IMR-90 (cell line): Measurements from ENCODE around the gene KRT86. TPM values are rescaled to one million over a fixed set of nuclear protein-coding genes. Genes with fewer than 3 reads are reported as not detected.

ENCODE experiments used
- ATAC-seq: fragments of 200-7000 bp; cut with Tn5 transposase; 2 replicates; pipeline ENCODE4 v1.9.1; 2020; ENCODE audit warnings: low read depth, mild to moderate bottlenecking, moderate library complexity
- BruUV-seq: library from RNA; stranded (reverse); fragments of 400-500 nt; replicated peaks from 2 replicates; lab custom pipeline; 2021; lab: Mats Ljungman, UMichigan
- CTCF ChIA-PET: fragments of 300-600 bp; formaldehyde crosslinking; extraction: SDS; loops from one replicate; lab custom pipeline; 2021; ENCODE audit warnings: antibody characterized with exemption; lab: Yijun Ruan, JAX
- POLR2A ChIA-PET: fragments of 300-600 bp; sonication (Branson Sonifier 250); formaldehyde crosslinking; loops from one replicate; lab custom pipeline; 2022; ENCODE audit warnings: antibody characterized with exemption; ENCODE audit not compliant: unreplicated experiment; lab: Charles Lee
- DNase-seq: peaks from one replicate; pipeline ENCODE4 v3.0.0; 2013
- H2AFZ ChIP-seq: replicated peaks from 2 replicates; pipeline ENCODE3; 2013; ENCODE audit warnings: low read length, mild to moderate bottlenecking; ENCODE audit not compliant: poor library complexity
- H2AK5ac ChIP-seq: 2 replicates; pipeline ENCODE4 v1.6.1; 2013; ENCODE audit warnings: low read depth, low read length, inconsistent platforms
- H2AK9ac ChIP-seq: replicated peaks from 2 replicates; pipeline ENCODE3; 2013; ENCODE audit warnings: mild to moderate bottlenecking, low read depth, low read length, moderate library complexity; ENCODE audit not compliant: poor library complexity
- H2BK120ac ChIP-seq: 2 replicates; pipeline ENCODE4 v1.6.1; 2013; ENCODE audit warnings: low read depth, low read length, inconsistent platforms
- H2BK15ac ChIP-seq: 3 replicates; pipeline ENCODE4 v1.6.1; 2013; ENCODE audit warnings: low read depth, low read length, inconsistent platforms
- H2BK20ac ChIP-seq: 2 replicates; pipeline ENCODE4 v1.6.1; 2013; ENCODE audit warnings: low read depth, mild to moderate bottlenecking, inconsistent platforms, low read length, moderate library complexity
- H2BK5ac ChIP-seq: 2 replicates; pipeline ENCODE4 v1.6.1; 2013; ENCODE audit warnings: mild to moderate bottlenecking, low read depth, low read length, inconsistent platforms; ENCODE audit not compliant: poor library complexity, severe bottlenecking
- H3K14ac ChIP-seq: replicated peaks from 2 replicates; pipeline ENCODE4 v1.6.1; 2013; ENCODE audit warnings: low read depth, low read length, inconsistent platforms
- H3K18ac ChIP-seq: 2 replicates; pipeline ENCODE4 v1.6.1; 2013; ENCODE audit warnings: low read depth, low read length, control low read depth
- H3K23ac ChIP-seq: 2 replicates; pipeline ENCODE4 v1.6.1; 2013; ENCODE audit warnings: low read depth, low read length, inconsistent platforms
- H3K27ac ChIP-seq: 2 replicates; pipeline ENCODE4 v1.5.1; 2013; ENCODE audit warnings: mild to moderate bottlenecking, control low read depth, low read length; ENCODE audit not compliant: insufficient read depth
- H3K27me3 ChIP-seq: 2 replicates; pipeline ENCODE4 v1.6.1; 2013; ENCODE audit warnings: low read length; ENCODE audit not compliant: control insufficient read depth, insufficient read depth
- H3K36me3 ChIP-seq: 2 replicates; pipeline ENCODE4 v1.6.1; 2013; ENCODE audit warnings: low read length, mixed read lengths; ENCODE audit not compliant: control insufficient read depth, insufficient read depth
- H3K4ac ChIP-seq: 2 replicates; pipeline ENCODE4 v1.6.1; 2013; ENCODE audit warnings: low read depth, low read length, inconsistent platforms
- H3K4me1 ChIP-seq: 2 replicates; pipeline ENCODE4 v1.6.1; 2013; ENCODE audit warnings: low read length, mixed read lengths; ENCODE audit not compliant: control insufficient read depth, insufficient read depth
- H3K4me2 ChIP-seq: 2 replicates; pipeline ENCODE4 v1.6.1; 2013; ENCODE audit warnings: low read depth, mild to moderate bottlenecking, control low read depth, low read length, moderate library complexity
- H3K4me3 ChIP-seq: 2 replicates; pipeline ENCODE4 v1.5.1; 2013; ENCODE audit warnings: low read depth, mild to moderate bottlenecking, control low read depth, low read length, moderate library complexity; ENCODE audit not compliant: insufficient read depth
- H3K56ac ChIP-seq: 2 replicates; pipeline ENCODE4 v1.6.1; 2013; ENCODE audit warnings: low read length, inconsistent platforms; ENCODE audit not compliant: insufficient read depth; ENCODE audit errors: extremely low read depth
- H3K79me1 ChIP-seq, 2 experiments: 2 replicates each; pipeline ENCODE4 v1.6.1; 2013; ENCODE audit warnings: low read length in 2 of 2, inconsistent platforms in 1 of 2, low read depth in 1 of 2
- H3K9ac ChIP-seq: 2 replicates; pipeline ENCODE4 v1.6.1; 2013; ENCODE audit warnings: low read depth, low read length, control low read depth
- H3K9me1 ChIP-seq: 2 replicates; pipeline ENCODE4 v1.6.1; 2013; ENCODE audit warnings: low read length, inconsistent platforms; ENCODE audit not compliant: insufficient read depth
- H3K9me3 ChIP-seq: 2 replicates; pipeline ENCODE4 v1.6.1; 2013; ENCODE audit warnings: low read length; ENCODE audit not compliant: control insufficient read depth, insufficient read depth
- H4K20me1 ChIP-seq: 2 replicates; pipeline ENCODE4 v1.6.1; 2013; ENCODE audit warnings: low read length, inconsistent platforms; ENCODE audit not compliant: insufficient read depth
- H4K5ac ChIP-seq: 2 replicates; pipeline ENCODE4 v1.6.1; 2013; ENCODE audit warnings: mild to moderate bottlenecking, low read depth, low read length, control low read depth
- H4K8ac ChIP-seq, 2 experiments: 2 replicates each; pipeline ENCODE4 v1.6.1; 2013; ENCODE audit warnings: low read depth in 2 of 2, low read length in 2 of 2, control low read depth in 1 of 2, inconsistent platforms in 1 of 2
- H4K91ac ChIP-seq: 2 replicates; pipeline ENCODE4 v1.6.1; 2013; ENCODE audit warnings: low read depth, low read length, inconsistent platforms; ENCODE audit not compliant: insufficient read depth
- BHLHE40 ChIP-seq: fragments of 150-350 bp; IDR thresholded peaks from 2 replicates; pipeline ENCODE4 v1.6.1; 2016; ENCODE audit warnings: mild to moderate bottlenecking, low read depth, low read length
- CEBPB ChIP-seq: IDR thresholded peaks from 2 replicates; pipeline ENCODE4 v1.6.1; 2012; ENCODE audit warnings: low read depth, low read length, improper control_type of control experiment
- FOS ChIP-seq: fragments of 150-350 bp; IDR thresholded peaks from 2 replicates; pipeline ENCODE4 v1.6.1; 2016; ENCODE audit warnings: low read depth, low read length
- RAD21 ChIP-seq: IDR thresholded peaks from 2 replicates; pipeline ENCODE4 v1.6.1; 2012; ENCODE audit warnings: low read length, improper control_type of control experiment
- WGBS, 2 experiments: methylation state at CpG; one replicate each; pipeline versions ENCODE4 v1.1.5 to v1.1.7; 2013; ENCODE audit warnings: missing lambda C conversion rate in 2 of 2; ENCODE audit not compliant: insufficient read length in 1 of 2; ENCODE audit errors: extremely low coverage in 2 of 2; 5-methylcytosine and 5-hydroxymethylcytosine counted together
- dilution Hi-C: fragments of 300-500 bp; cut with HindIII; formaldehyde crosslinking; loops from one replicate; pipeline ENCODE4 v1.14.3; 2018; ENCODE audit warnings: low sequenced_read_pairs; ENCODE audit not compliant: unreplicated experiment
- in situ Hi-C: fragments of 300-500 bp; cut with MboI; formaldehyde crosslinking; loops from 3 replicates; pipeline ENCODE4 v1.14.3; 2019; ENCODE audit warnings: low sequenced_read_pairs, inconsistent platforms, mixed read lengths
- intact Hi-C: fragments of 100-400 bp; cut with micrococcal nuclease; formaldehyde crosslinking; loops from 2 replicates; pipeline ENCODE4 v1.10.0; 2022
- polyA plus RNA-seq, 3 experiments: library from polyadenylated mRNA; depleted of rRNA; stranded (reverse); fragments of >200 nt; gene quantifications; 2 replicates each; pipeline ENCODE4 v1.2.3, GENCODE V29; 2012; ENCODE audit warnings: low replicate concordance in 1 of 3
- total RNA-seq: library from RNA; depleted of rRNA; stranded (reverse); fragments of >200 nt; gene quantifications from 2 replicates; pipeline ENCODE4 v1.2.3, GENCODE V29; 2012
- TF ChIP-seq, protein P1 (sequence below): fragments of 150-350 bp; IDR thresholded peaks from 2 replicates; pipeline ENCODE4 v1.6.1; 2016; ENCODE audit warnings: low read depth, mild to moderate bottlenecking, low read length, moderate library complexity, borderline replicate concordance
- TF ChIP-seq, protein P2 (sequence below): fragments of 150-350 bp; IDR thresholded peaks from 2 replicates; pipeline ENCODE4 v1.6.1; 2017; ENCODE audit warnings: mild to moderate bottlenecking, antibody characterized with exemption, low read length, low read depth

KRT86 gene
- total and polyA plus RNA-seq, 2 of the 4 experiments (the other 2 are of a cell fraction): not detected

GRCh38 chr12:52294803-52295202 is 20.4 kb downstream of the KRT86 start:
- in situ Hi-C loops: no loop called here
- H3K79me1 ChIP-seq: no peaks in the 10 kb centered on the region
- POLR2A ChIA-PET: no interaction called here

More at GRCh38 chr12:52294803-52295202, 20.4 kb downstream of the KRT86 start:
- Histone ChIP-seq H2BK5ac (no peak overlapping the region), H3K27me3 (peaks cover 42% of the 10 kb centered on the region), H4K91ac (no peak overlapping the region), H3K4me1 (no peaks in the 10 kb centered on the region), H3K9me3 (0 out of 2 replicates have a peak, but pooled peaks cover 2% of the 10 kb centered on the region), H2AK5ac (no peak overlapping the region), H3K18ac (no peak overlapping the region), H3K9ac (no peak overlapping the region), H3K14ac (no peak overlapping the region), H2BK15ac (no peak overlapping the region), H3K27ac (no peak overlapping the region), H3K56ac (no peak overlapping the region), H2BK20ac (no peak overlapping the region), H2AFZ (no peak overlapping the region), H3K4me2 (no peak overlapping the region), H4K20me1 (no peaks in the 10 kb centered on the region), H4K5ac (no peak overlapping the region), H2BK120ac (no peak overlapping the region), H3K9me1 (no peaks in the 10 kb centered on the region), H3K23ac (no peak overlapping the region), H3K4me3 (no peak overlapping the region), H3K36me3 (no peaks in the 10 kb centered on the region), H2AK9ac (no peak overlapping the region), H3K4ac (no peak overlapping the region), H4K8ac (no peak overlapping the region)
- no TSS peak for BruUV-seq
- DNase-seq (no peak), ATAC-seq (no peak)
- intact Hi-C loops: no loop called here
- CTCF ChIA-PET: interaction anchor here (1.2 to 2.0 kb wide), 2 partner anchors 12 to 15 kb away, joined by 5 to 9 read pairs; no protein-coding TSS in a partner anchor
- no CpG with 5 or more reads among the region's 1 CpG for WGBS, 2 experiments
- dilution Hi-C loops: no loop called here
- TF ChIP-seq BHLHE40 (no peak), FOS (no peak), CEBPB (no peak), RAD21 (no peak)
- TF ChIP-seq, protein P1, sequence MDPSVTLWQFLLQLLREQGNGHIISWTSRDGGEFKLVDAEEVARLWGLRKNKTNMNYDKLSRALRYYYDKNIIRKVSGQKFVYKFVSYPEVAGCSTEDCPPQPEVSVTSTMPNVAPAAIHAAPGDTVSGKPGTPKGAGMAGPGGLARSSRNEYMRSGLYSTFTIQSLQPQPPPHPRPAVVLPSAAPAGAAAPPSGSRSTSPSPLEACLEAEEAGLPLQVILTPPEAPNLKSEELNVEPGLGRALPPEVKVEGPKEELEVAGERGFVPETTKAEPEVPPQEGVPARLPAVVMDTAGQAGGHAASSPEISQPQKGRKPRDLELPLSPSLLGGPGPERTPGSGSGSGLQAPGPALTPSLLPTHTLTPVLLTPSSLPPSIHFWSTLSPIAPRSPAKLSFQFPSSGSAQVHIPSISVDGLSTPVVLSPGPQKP: no peak
- TF ChIP-seq, protein P2, sequence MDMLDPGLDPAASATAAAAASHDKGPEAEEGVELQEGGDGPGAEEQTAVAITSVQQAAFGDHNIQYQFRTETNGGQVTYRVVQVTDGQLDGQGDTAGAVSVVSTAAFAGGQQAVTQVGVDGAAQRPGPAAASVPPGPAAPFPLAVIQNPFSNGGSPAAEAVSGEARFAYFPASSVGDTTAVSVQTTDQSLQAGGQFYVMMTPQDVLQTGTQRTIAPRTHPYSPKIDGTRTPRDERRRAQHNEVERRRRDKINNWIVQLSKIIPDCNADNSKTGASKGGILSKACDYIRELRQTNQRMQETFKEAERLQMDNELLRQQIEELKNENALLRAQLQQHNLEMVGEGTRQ: no peak
